GM18519 (cell line): ENCODE measurements around the gene FBXW9.
"Not testable (repeated sequence)": the region's sequence is repeated elsewhere in the genome, so short reads cannot be mapped to it uniquely, and the experiment has no call there.

Experiments used
- ATAC-seq: cut with Tn5 transposase; IDR thresholded peaks from one replicate; pipeline ENCODE4 v1.9.1; 2021; ENCODE audit warnings: mild to moderate bottlenecking, moderate library complexity; ENCODE audit not compliant: unreplicated experiment, low FRiP score

FBXW9 gene

GRCh38 chr19:12715929-12716328 lies 19.5 kb upstream of the FBXW9 start:
- no peak for ATAC-seq

DNA sequence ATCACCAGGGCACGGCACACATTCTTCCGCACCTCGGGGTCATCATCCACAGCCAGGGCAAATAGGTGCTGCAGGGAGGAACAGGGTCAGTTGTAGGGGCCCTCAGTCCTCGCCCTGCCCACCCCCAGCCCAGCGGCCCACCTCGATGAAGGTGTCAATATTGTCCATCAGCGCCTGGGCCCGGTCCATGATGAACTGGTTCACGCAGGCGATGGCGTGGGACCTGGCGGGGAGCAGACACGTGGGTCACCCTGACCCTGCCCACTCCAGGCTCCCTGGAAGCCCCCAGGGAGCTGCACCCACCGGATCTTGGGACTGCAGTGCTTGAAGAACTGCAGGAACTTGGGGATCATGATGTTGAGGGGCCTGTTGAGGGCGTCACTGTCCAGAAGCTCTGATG lies 18.7 kb upstream of the FBXW9 start:
- no peak for ATAC-seq

GRCh38 chr19:12713304-12713703 lies 16.9 kb upstream of the FBXW9 start:
- ATAC-seq, result not testable (repeated sequence)

DNA sequence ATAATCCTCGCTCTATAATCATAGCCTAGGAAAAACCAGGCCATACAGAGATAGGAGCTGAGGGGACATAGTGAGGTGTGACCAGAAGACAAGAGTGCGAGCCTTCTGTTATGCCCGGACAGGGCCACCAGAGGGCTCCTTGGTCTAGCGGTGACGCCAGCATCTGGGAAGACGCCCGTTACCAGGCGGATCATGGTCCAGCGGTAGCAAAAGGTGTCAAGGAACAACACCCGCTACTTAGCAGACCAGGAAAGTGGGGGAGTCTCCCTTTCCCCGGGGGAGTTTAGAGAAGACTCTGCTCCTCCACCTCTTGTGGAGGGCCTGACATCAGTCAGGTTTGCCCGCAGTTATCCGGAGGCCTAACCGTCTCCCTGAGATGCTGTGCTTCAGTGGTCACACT lies 15.6 kb upstream of the FBXW9 start:
- ATAC-seq, result not testable (repeated sequence)

GRCh38 chr19:12711187-12711586 lies 14.8 kb upstream of the FBXW9 start:
- ATAC-seq, result no peak

GRCh38 chr19:12708641-12709040 lies 12.2 kb upstream of the FBXW9 start:
- no peak for ATAC-seq

DNA sequence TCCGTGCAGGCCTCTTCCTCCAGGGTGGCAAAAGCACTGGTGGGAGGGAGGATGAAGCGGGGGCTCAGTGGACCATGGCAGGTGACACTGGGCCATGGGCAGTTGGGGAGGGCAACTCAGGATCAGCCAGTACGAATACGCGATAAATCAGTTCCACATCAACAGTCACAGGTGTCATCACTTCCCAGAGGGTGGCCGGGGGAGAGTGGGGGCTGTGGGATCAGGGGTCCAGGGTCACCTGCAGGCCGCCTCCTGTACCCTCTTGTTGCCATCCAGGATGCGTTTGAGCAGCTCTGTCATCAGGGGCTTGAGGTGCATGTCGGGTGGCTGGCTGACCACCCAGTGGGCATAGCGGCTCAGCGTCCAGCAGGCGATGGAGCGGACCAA lies 9.9 kb upstream of the FBXW9 start:
- no peak for ATAC-seq

DNA sequence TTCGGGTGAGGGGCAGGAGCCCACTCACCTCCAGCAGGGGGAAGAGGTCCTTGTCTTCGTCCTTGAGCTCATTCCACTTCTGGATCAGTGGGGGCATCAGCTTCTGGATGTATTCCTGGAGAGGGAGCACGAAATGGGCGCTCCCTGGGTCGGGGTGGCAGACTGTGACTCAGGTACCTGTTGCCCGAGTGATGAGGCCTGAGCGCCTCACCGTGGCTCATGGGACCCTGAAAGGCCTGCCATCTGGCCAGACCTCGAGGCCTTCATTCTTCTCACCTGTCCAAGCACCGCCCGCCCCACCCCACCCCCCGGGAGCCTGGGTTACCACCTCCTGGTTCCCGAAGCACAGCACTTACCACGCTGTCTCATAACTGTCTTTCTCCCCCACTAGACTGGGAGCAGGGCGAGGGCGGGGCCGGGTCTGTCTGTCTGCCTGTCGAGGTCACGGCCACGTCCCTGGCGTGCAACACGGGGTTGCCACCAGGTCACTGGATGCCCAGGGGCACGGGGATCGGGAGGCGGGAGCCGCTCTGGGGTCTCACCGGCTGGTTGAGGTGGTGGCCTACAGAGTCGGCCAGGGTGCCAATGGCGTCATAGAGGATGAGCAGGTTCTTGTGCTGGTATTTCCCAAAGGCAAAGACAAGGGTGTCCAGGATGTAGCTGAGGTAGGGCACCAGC lies 9.4 kb upstream of the FBXW9 start:
- ATAC-seq, result no peak

DNA sequence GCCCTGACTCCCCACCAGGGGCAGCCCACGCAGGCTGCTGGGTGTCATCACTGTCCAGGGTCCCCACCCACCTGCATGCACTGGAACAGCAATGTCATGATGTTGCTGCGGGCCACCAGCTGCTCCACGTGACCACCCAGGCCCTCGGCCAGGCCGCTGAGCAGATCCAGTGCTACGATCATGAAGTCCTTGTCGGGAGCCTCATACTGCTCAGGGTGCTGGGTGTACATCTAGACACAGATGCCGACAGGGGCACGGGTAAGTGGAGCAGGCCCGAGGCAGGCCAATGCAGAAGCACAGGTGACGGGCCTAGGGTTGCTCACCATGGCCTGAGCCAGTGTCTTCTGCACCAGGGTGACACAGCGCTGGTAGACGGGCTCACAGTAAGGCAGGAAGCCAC lies 8.7 kb upstream of the FBXW9 start:
- no peak for ATAC-seq

DNA sequence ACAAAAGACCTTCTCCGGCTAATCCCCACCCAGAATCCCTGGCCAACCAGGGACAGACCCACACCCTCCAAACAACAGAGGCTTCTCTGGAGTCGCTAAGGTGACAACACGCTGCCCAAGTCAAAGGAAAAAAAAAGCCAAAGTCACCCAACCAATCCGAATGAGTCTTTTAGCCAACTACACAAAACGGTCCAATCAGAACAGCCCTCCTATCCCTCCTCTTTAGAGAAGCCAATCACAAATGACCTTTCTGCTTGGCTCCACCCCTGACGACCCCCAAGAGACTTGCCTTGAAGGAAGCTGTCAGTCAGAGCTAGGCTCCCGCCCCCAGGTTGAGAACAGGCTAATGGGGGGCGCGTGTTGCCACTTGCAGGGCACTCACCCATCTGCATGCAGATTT lies 6.6 kb upstream of the FBXW9 start:
- no peak for ATAC-seq

DNA sequence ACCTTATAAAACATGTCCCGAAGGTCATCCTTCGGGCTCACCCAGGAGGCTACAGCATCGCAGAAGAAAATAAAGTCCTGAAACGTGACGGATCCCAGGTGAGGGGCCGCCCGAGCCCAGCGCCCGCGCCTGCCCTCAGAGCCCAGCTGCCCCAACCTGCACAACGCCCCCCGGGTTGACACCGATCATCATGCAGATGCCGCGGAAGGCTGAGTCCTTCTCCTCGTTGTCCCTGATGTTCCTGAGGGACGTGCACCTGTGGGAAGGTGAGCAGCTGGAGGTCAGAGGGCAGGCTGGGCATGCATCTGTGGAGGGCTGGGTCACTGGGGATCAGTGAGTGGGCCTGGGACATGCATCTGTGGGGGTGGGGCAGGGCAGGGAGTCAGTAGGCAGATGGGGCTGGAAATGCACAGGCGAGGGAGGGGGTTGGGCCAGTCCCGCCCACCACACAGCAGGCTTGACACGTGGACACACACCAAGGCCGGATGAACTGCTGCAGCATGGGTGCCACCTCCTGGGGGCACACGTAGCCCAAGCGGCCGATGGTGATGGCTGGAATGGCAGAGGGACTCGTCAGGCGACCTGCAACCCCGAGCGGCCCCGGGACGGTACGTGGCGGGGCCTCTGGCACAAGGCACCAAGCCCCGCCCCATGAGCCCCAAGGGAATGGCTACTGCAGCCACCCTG lies 5.3 kb upstream of the FBXW9 start:
- no peak for ATAC-seq

- ATAC-seq, result no peak
These were observed 1.7 kb upstream of the FBXW9 start for GRCh38 chr19:12698138-12698537.

DNA sequence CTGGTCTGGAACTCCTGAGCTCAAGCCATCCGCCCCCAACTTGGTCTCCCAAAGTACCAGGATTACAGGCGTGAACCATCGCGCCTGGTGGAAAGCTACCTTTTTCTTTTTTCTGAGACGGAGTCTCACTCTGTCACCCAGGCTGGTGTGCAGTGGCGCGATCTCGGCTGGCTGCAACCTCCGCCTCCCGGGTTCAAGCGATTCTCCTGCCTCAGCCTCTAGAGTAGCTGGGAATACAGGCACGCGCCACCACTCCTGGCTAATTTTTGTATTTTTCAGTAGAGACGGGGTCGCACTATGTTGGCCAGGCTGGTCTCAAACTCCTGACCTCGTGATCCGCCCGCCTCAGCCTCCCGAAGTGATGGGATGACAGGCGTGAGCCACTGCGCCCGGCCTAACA lies 994 bp upstream of the FBXW9 start:
- ATAC-seq, result not testable (repeated sequence)

- no peak for ATAC-seq
These were observed 450 bp downstream of the FBXW9 start for GRCh38 chr19:12695997-12696365.

DNA sequence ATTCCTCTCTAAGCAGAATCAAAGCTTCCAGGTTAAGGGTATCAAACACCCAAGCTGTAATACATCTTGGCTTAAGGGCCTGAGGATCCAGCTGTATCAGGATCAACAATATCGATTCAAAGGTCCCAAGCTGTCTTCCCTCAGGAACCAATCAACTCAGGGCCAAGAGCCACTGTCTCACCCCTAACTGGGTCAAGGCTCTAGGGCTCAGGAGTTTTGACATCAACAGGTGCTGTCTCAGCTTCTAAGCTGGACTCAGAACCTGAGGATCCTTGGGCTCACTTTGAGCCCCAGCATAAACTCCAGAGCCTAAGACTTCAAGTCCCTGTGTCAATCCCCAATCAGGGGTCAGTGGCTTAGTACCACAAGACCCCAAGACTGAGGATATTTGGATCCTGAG lies 917 bp downstream of the FBXW9 start:
- no peak for ATAC-seq

DNA sequence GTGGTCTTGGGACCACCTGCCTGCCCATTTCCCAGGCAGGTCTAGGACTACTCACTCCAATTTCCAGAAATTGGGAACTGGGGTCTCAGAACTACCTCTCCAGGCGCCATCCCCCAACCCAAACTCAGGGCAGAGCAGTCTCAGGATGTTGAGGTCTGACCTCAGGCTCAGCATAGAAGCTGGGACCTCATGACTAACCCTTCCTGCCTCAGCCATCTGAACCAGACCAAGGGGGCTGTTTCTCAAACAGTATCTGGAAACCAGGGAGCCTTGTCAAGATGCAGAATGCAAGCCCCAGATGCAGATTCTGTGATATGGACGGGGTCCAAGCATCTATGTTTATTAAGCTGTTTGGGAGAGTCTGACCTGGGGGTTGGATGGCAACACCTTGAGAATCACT lies 1.3 kb downstream of the FBXW9 start:
- ATAC-seq, result no peak

DNA sequence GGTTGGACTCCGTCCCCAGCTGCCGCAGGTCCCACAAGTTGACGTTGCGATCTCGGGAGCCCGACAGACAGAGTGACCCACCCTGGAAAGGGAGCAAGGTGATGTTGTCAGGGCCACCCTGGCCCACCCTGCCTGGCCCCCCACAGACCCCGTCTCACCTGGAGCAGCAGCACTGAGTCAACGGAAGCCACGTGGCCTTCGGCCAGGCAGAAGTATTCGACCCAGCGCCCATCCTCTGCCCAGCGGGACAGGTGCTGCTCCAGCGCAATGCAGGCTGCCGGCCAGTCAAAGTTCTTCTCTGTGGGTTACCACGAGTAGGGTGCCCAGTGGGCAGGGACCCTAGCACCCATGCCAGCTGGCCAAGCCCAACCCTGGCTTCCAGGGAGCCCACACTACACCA lies 1.8 kb downstream of the FBXW9 start:
- ATAC-seq, result no peak

DNA sequence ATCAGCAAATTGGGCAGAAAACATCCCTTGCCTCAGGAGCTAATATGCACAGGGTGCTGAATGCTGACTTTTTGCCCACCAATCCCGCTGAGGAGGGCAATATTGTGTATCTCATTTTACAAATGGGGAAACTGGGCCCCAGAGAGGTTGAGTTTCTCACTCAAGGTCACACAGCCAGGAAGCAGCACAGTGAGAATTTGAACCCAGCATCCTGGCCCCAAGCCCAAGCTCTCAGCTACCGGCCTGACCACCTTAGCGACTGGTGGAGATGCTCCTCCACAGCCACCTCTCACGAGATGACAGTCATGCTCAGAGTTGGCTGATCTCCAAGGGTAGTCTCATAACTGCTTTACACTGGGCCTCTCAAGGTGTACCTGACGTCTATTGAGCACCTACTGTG lies 3.5 kb downstream of the FBXW9 start:
- ATAC-seq, result no peak

GRCh38 chr19:12689581-12690216 lies 6.7 kb downstream of the FBXW9 start:
- ATAC-seq, result no peak

DNA sequence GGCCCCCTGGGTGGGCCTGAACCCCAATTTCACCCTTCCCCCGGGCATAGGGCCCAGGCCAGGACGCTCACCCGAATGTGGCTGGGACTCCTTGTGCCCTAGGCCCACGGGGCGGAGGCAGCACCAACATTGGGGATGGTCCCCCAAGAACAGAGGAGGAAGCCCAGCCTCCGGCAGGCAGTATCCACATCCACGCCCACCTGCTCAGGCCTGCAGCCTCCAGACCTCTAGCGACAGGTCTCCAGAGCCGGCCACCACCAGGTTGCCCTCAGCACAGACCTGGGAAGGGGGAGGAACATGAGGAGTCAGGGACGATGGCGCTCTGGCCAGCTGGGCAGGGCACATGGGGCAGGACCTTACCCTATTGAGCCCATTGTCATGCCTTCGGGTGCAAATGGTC lies 7.4 kb downstream of the FBXW9 start:
- no peak for ATAC-seq

- ATAC-seq, result no peak
These were observed 8.8 kb downstream of the FBXW9 start, which contains the start of gene GNG14 for GRCh38 chr19:12687496-12688196. Gene GNG14, plus strand, starts transcription at chr19:12687998. Its CDS starts 51 bp downstream, at chr19:12688049.
